GM19099 (cell line): ENCODE results near the gene PHF12.

Source experiments
- POLR2A ChIP-seq: IDR thresholded peaks from 3 replicates; pipeline ENCODE4 v1.6.1; 2011; ENCODE audit warnings: low read depth; ENCODE audit not compliant: insufficient read length; ENCODE audit errors: extremely low read depth

The PHF12 gene

GRCh38 chr17:28879886-28880571 is 71.3 kb downstream of the PHF12 start:
- TF ChIP-seq POLR2A: no peak

- no peak for TF ChIP-seq POLR2A
Measured at GRCh38 chr17:28878981-28879380, 72.3 kb downstream of the PHF12 start.

GRCh38 chr17:28878158-28878910 is 73.0 kb downstream of the PHF12 start:
- no peak for TF ChIP-seq POLR2A

GRCh38 chr17:28875848-28876550 is 75.3 kb downstream of the PHF12 start:
- TF ChIP-seq POLR2A: no peak

GRCh38 chr17:28874750-28875149 is 76.6 kb downstream of the PHF12 start:
- no peak for TF ChIP-seq POLR2A

- TF ChIP-seq POLR2A: no peak
Measured at GRCh38 chr17:28873839-28874238, 77.5 kb downstream of the PHF12 start.

GRCh38 chr17:28871056-28871579 is 80.2 kb downstream of the PHF12 start:
- peak; percentile 47 for TF ChIP-seq POLR2A

- no peak for TF ChIP-seq POLR2A
Measured at GRCh38 chr17:28867276-28867675, 84.0 kb downstream of the PHF12 start.

- no peak for TF ChIP-seq POLR2A
Measured at GRCh38 chr17:28865946-28866752, 85.2 kb downstream of the PHF12 start.

- no peak for TF ChIP-seq POLR2A
Measured at GRCh38 chr17:28864991-28865849, 86.1 kb downstream of the PHF12 start.

- no peak for TF ChIP-seq POLR2A
Measured at GRCh38 chr17:28863953-28864352, 87.4 kb downstream of the PHF12 start.

- no peak for TF ChIP-seq POLR2A
Measured at GRCh38 chr17:28862561-28862960, 88.8 kb downstream of the PHF12 start.

- TF ChIP-seq POLR2A: no peak
Measured at GRCh38 chr17:28861393-28862203, 89.7 kb downstream of the PHF12 start.
